HG03280 (cell line): ENCODE data around the gene MKNK2.
"Not testable (repeated sequence)": the region's sequence is repeated elsewhere in the genome, so short reads cannot be mapped to it uniquely, and the experiment has no call there.

Experiments used
- ATAC-seq: cut with Tn5 transposase; IDR thresholded peaks from one replicate; pipeline ENCODE4 v1.9.1; 2021; ENCODE audit warnings: mild to moderate bottlenecking, moderate library complexity; ENCODE audit not compliant: unreplicated experiment

Gene MKNK2

GRCh38 chr19:1997353-1998233, 53.5 kb downstream of the MKNK2 start:
- no peak for ATAC-seq

DNA sequence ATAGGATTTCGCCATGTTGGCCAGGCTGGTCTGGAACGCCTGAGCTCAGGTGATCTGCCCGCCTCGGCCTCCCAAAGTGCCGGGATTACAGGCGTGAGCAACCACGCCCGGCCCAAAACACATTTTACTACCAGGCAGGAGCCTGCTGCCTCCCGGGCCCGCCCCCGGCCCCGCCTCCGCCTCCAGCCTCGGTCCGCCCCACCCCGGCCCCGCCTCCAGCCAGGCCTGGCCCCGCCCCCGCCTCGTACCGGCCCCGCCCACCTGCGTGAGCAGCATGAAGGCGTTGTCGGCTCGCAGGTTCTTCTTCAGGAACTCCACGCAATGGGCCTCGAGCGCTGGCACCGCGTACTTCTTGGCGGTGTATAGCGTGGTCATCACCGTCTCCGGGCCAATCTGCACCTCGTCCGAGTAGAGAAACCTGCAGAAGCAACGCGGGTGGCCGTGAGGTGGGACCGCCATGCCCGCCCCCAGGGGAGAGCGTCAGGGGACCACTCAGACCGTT, 58.2 kb downstream of the MKNK2 start:
- ATAC-seq, result no peak

GRCh38 chr19:1991018-1991913, 59.8 kb downstream of the MKNK2 start:
- ATAC-seq, result no peak

DNA sequence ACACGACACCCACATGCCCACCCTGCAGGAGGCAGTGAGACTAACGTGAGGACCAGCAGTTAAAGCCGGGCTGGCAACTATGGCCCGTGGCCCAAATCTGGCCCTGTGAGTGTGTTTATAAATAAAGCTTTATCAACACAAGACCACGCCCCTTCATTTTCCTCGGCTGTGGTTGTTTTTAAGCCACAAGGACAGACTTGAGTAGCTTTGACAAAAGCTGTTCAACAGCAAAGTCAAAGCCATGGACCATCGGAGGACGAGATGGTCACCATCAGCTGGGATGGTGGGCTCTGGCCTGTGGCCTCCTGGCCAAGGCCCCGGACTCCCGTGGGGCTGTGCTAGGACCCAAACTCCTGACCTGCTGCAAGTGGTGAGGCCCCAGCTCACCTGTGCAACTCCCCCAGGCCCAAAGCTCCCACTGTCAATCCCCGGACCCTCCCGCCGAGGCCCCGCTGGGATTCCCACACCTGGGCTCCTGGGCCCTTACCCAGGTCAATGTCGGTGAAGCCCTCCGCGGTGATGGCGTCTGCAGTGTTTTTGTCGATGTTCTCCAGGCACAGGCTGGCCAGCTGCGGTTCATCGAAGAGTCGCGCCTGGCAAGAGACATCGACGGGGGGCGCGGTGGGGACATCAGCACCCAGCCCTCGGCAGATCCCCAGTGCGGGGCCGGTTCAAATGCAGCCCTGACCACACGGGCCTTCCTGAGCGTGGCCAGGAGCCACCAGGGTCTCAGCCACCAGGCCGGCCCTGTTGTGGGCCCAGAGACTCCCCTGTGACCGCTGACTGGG, 60.6 kb downstream of the MKNK2 start:
- no peak for ATAC-seq

- no peak for ATAC-seq
Measured at GRCh38 chr19:1989513-1990229, 61.4 kb downstream of the MKNK2 start.

- ATAC-seq, result not testable (repeated sequence)
Measured at GRCh38 chr19:1988464-1988863, 62.6 kb downstream of the MKNK2 start.
